ENCODE measurements around the gene STMND1. TPM values are rescaled to one million over a fixed set of nuclear protein-coding genes. Genes with fewer than 3 reads are reported as not detected.

The STMND1 gene
- total RNA-seq, 1 experiment from 2014 or later: not detected

- Mint-ChIP-seq H3K4me1 (no peaks in the 10 kb centered on the region), H3K27ac (no peak overlapping the region), H3K36me3 (peaks cover 8% of the 10 kb centered on the region; the same call in 1 of the 2 replicates), H3K4me3 (no peak overlapping the region), H3K9me3 (peaks cover 18% of the 10 kb centered on the region), H3K27me3 (ENCODE audit: low read depth) (peaks cover 3% of the 10 kb centered on the region; the same call in 1 of the 2 replicates)
- ChIA-PET POLR2A (no interaction called here), CTCF (interaction anchor here (0.7 to 1.7 kb wide), 3 partner anchors 11 to 427 kb away, joined by 3 to 10 read pairs (median 4); no protein-coding TSS in a partner anchor)
- ATAC-seq: no peak
- no peak for TF ChIP-seq CTCF (IDR thresholded peaks at IDR 0.05)
- TF ChIP-seq CREB1 (CRISPR knock-in tag; IDR thresholded peaks at IDR 0.05): no peak
- no peak for TF ChIP-seq IRF1 (CRISPR knock-in tag; IDR thresholded peaks at IDR 0.05)
- no peak for TF ChIP-seq ETV6 (CRISPR knock-in tag; IDR thresholded peaks at IDR 0.05)
- no peak for TF ChIP-seq ZNF423 (CRISPR knock-in tag; IDR thresholded peaks at IDR 0.05)
- TF ChIP-seq NFYB (CRISPR knock-in tag; conservative IDR thresholded peaks at IDR 0.05; ENCODE audit: low read depth): no peak
- no peak for TF ChIP-seq ATF3 (CRISPR knock-in tag; conservative IDR thresholded peaks at IDR 0.05)
- TF ChIP-seq TEAD1 (CRISPR knock-in tag; IDR thresholded peaks at IDR 0.05): no peak
- no peak for TF ChIP-seq SMAD3 (CRISPR knock-in tag; IDR thresholded peaks at IDR 0.05; ENCODE audit: borderline replicate concordance)
- no peak for TF ChIP-seq NR2C2 (CRISPR knock-in tag; IDR thresholded peaks at IDR 0.05)
- TF ChIP-seq IRF2 (CRISPR knock-in tag; IDR thresholded peaks at IDR 0.05; ENCODE audit: borderline replicate concordance, low read depth): no peak
- TF ChIP-seq ELF4 (CRISPR knock-in tag; IDR thresholded peaks at IDR 0.05; ENCODE audit: low read depth): no peak
- TF ChIP-seq KAT7 (CRISPR knock-in tag; IDR thresholded peaks at IDR 0.05; ENCODE audit: borderline replicate concordance): no peak
- TF ChIP-seq TCF7 (CRISPR knock-in tag; IDR thresholded peaks at IDR 0.05; ENCODE audit: low read depth): no peak
- TF ChIP-seq ZNF138 (CRISPR knock-in tag; conservative IDR thresholded peaks at IDR 0.05): no peak
- no peak for TF ChIP-seq ZNF416 (CRISPR knock-in tag; IDR thresholded peaks at IDR 0.05)
- TF ChIP-seq ZSCAN18 (CRISPR knock-in tag; IDR thresholded peaks at IDR 0.05): no peak
- no peak for TF ChIP-seq ATF2 (CRISPR knock-in tag; IDR thresholded peaks at IDR 0.05; ENCODE audit: borderline replicate concordance, low read depth)
- no peak for DNase-seq (ENCODE audit: low spot score)
Measured at GRCh38 chr6:17156966-17157365, 55.1 kb downstream of the STMND1 start.

- Mint-ChIP-seq H3K27ac (no peak overlapping the region), H3K27me3 (ENCODE audit: low read depth) (peaks cover 3% of the 10 kb centered on the region; the same call in 1 of the 2 replicates), H3K9me3 (peaks cover 12% of the 10 kb centered on the region), H3K4me3 (no peak overlapping the region), H3K4me1 (no peaks in the 10 kb centered on the region), H3K36me3 (peaks cover 4% of the 10 kb centered on the region; the same call in 1 of the 2 replicates)
- ChIA-PET CTCF (interaction anchor here (0.7 to 1.7 kb wide), 3 partner anchors 10 to 426 kb away, joined by 3 to 10 read pairs (median 4); no protein-coding TSS in a partner anchor), POLR2A (interaction anchor here (0.5 kb wide), 1 partner anchor 675 kb away, joined by 5 read pairs; no protein-coding TSS in a partner anchor)
- no peak for ATAC-seq
- no peak for DNase-seq (ENCODE audit: low spot score)
- no peak for TF ChIP-seq ZNF317 (CRISPR knock-in tag; IDR thresholded peaks at IDR 0.05; ENCODE audit: borderline replicate concordance, low read depth)
- TF ChIP-seq USF2 (CRISPR knock-in tag; IDR thresholded peaks at IDR 0.05): no peak
- TF ChIP-seq NFATC4 (CRISPR knock-in tag; IDR thresholded peaks at IDR 0.05): no peak
- TF ChIP-seq GTF2I (CRISPR knock-in tag; conservative IDR thresholded peaks at IDR 0.05): no peak
- TF ChIP-seq PRRX2 (CRISPR knock-in tag; IDR thresholded peaks at IDR 0.05): no peak
- no peak for TF ChIP-seq GRHL2 (CRISPR knock-in tag; IDR thresholded peaks at IDR 0.05; ENCODE audit: insufficient replicate concordance, severe bottlenecking)
- no peak for TF ChIP-seq FOXP4 (CRISPR knock-in tag; IDR thresholded peaks at IDR 0.05)
- no peak for TF ChIP-seq IRF1 (CRISPR knock-in tag; IDR thresholded peaks at IDR 0.05)
- no peak for TF ChIP-seq JUN (CRISPR knock-in tag; IDR thresholded peaks at IDR 0.05)
Measured at GRCh38 chr6:17157617-17158016, 55.8 kb downstream of the STMND1 start.
